Activated CD4-positive, CD25-positive, alpha-beta regulatory T cell treated with anti-CD3 and anti-CD28 coated beads, Interleukin-2, amount 50 U/mL, for 16 hours (primary cell): ENCODE results near the gene FOXL3.

Experiments used
- DNase-seq: peaks from one replicate; pipeline ENCODE4 v3.0.0-alpha.2; 2020; ENCODE audit warnings: low read depth, low spot score

Gene FOXL3

GRCh38 chr7:302054-302992 is 12.4 kb downstream of the FOXL3 start:
- DNase-seq: no peak

- DNase-seq: no peak
Observed at GRCh38 chr7:303425-303824, 13.5 kb downstream of the FOXL3 start.

- DNase-seq: no peak
Observed at GRCh38 chr7:303884-304573, 14.1 kb downstream of the FOXL3 start.

- no peak for DNase-seq
Observed at GRCh38 chr7:304574-305409, 14.8 kb downstream of the FOXL3 start.

- DNase-seq: no peak
Observed at GRCh38 chr7:305410-306151, 15.6 kb downstream of the FOXL3 start.

GRCh38 chr7:307970-308369 is 18.0 kb downstream of the FOXL3 start:
- no peak for DNase-seq

GRCh38 chr7:309586-310228 is 19.7 kb downstream of the FOXL3 start:
- no peak for DNase-seq

- DNase-seq: no peak
Observed at GRCh38 chr7:311131-311680, 21.2 kb downstream of the FOXL3 start.

GRCh38 chr7:311796-312195 is 21.8 kb downstream of the FOXL3 start:
- no peak for DNase-seq

GRCh38 chr7:312424-312823 is 22.5 kb downstream of the FOXL3 start:
- no peak for DNase-seq

GRCh38 chr7:314853-315252 is 24.9 kb downstream of the FOXL3 start:
- no peak for DNase-seq

- no peak for DNase-seq
Observed at GRCh38 chr7:315516-316265, 25.7 kb downstream of the FOXL3 start.

GRCh38 chr7:317643-318405 is 27.9 kb downstream of the FOXL3 start:
- DNase-seq: no peak

GRCh38 chr7:318476-318875 is 28.5 kb downstream of the FOXL3 start:
- DNase-seq: no peak

GRCh38 chr7:318878-319661 is 29.1 kb downstream of the FOXL3 start:
- no peak for DNase-seq

GRCh38 chr7:320297-320696 is 30.3 kb downstream of the FOXL3 start:
- no peak for DNase-seq

- peak; percentile 73 for DNase-seq
Observed at GRCh38 chr7:322111-322671, 32.2 kb downstream of the FOXL3 start.

- no peak for DNase-seq
Observed at GRCh38 chr7:322708-323111, 32.7 kb downstream of the FOXL3 start.
